NOMO-1 treated with DMSO at 0.1 percent for 48 hours (cell line): ENCODE results near the gene HAGHL.

Experiments
- DNase-seq: peaks from one replicate; lab custom pipeline; 2025; ENCODE audit not compliant: unreplicated experiment; lab: John Stamatoyannopoulos, UW

The HAGHL gene, protein sequence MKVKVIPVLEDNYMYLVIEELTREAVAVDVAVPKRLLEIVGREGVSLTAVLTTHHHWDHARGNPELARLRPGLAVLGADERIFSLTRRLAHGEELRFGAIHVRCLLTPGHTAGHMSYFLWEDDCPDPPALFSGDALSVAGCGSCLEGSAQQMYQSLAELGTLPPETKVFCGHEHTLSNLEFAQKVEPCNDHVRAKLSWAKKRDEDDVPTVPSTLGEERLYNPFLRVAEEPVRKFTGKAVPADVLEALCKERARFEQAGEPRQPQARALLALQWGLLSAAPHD

GRCh38 chr16:726438-727290, at the start of gene HAGHL, which contains the start of gene CCDC78:
HAGHL (plus strand) TSS chr16:727106; CDS start chr16:727510, 404 bp downstream.
CCDC78 (minus strand) TSS chr16:726443; CDS start chr16:726367, 76 bp downstream.
- DNase-seq: peak; percentile 50

GRCh38 chr16:677316-678190, 49.4 kb upstream of the HAGHL start:
- DNase-seq: no peak

- no peak for DNase-seq
Observed at GRCh38 chr16:678209-678857, 48.6 kb upstream of the HAGHL start.

DNA sequence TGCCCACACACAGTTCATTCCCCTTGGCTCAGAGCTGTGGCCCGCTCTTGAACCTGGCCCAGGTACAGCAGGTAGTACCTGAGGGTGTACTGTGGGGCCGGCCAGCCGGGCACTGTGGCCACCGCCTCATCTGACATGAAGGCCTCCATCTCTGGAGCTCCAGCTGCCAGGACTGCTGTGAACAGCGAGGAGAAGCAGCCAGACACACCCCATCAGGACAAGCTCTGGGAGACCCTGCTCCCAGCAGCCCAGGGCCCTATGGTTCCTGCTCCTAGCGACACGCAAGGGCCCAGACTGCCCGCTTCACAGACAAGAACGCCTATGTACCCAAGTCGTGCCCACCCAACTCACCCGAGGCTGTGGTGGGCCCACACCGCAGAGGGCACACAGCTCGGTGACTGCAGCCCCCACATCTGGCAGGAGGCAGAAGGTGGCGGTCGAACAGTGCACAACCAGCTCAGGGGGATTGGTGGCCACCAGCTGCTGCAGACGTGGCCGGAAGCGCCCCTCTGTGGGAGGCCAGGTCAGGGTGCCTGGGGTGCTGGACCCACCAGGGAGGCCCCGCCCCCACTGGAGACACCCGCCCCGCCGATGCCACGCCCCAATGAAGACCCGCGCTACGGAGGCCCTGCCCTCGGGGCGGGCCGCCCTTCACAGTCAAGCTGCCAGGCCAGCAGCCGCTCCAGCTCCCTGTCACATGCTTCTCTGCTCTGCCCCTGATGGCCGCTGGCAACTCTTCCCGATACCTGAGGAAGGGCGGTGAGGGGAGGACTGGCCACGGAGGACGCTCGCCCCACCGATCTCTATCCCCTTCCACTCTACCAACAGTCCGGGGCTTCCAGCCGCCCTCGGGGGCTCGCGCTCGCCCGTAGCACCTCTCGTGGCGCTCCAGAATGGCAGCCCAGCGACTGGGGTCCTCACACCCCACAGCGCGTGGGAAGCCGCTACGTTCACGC, 47.8 kb upstream of the HAGHL start:
- peak; percentile 49 for DNase-seq

GRCh38 chr16:679814-680624, 46.9 kb upstream of the HAGHL start, which contains the start of gene STUB1:
STUB1 (plus strand) TSS chr16:680410; CDS start chr16:680526, 116 bp downstream.
- peak; percentile 66 for DNase-seq

GRCh38 chr16:680625-680945, 46.3 kb upstream of the HAGHL start:
- DNase-seq: no peak

DNA sequence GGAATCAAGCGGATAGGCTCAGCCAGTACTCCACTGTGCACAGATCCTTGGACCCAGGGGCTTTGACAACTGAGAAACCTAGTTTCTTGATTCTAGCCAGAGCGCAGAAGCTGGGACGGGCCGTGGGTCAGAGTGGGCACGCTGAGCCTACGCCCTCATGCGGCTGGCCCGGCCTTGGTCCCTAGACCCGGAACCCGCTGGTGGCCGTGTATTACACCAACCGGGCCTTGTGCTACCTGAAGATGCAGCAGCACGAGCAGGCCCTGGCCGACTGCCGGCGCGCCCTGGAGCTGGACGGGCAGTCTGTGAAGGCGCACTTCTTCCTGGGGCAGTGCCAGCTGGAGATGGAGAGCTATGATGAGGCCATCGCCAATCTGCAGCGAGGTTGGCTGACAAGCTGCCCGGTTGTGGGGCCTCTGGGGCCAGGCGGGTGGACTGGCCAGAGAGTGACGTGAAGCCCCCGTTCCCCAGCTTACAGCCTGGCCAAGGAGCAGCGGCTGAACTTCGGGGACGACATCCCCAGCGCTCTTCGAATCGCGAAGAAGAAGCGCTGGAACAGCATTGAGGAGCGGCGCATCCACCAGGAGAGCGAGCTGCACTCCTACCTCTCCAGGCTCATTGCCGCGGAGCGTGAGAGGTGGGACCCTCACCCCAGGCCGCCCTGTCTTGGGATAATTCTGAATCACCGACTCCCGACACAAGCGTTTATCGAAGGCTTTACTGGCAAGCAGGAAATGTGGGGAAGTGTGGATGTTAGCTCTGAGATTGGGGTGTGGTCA, 45.8 kb upstream of the HAGHL start:
- peak; percentile 34 for DNase-seq

- DNase-seq: no peak
Observed at GRCh38 chr16:681746-682427, 45.0 kb upstream of the HAGHL start.

GRCh38 chr16:682493-683395, 44.2 kb upstream of the HAGHL start:
- no peak for DNase-seq

DNA sequence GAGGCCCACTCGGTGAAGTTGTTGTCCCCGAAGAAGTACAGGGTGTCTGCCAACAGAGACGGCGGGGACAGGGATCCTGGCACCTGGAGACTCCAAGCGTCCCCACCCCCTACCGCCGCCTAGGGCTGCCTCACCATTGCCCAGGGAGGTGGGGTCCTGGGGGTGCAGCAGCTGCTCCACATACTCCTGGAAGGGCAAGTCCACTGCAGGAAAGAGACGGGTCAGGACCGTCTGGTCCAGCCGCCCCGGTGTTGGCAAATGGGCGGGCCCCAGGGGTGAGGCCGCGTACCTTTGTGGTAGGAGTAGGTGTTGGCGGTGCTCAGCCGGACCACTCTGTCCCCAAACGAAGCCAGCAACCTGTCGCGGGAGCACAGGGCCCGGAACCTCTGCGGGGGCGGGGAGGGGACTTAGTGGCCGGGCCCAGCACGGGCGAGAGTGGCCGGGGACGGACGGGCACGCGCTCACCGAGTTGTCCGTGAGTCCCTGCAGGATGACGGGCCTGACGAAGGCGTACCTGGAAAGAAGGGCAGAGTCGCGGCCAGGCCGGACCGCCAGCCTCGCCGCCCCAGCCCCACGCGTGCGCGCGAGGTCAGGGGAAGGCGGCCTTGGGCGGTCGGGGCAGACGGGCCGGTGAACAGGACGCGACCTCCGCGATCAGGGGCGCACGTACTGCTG, 43.4 kb upstream of the HAGHL start:
- DNase-seq: no peak

GRCh38 chr16:684071-684794, 42.7 kb upstream of the HAGHL start, which contains the start of gene JMJD8:
JMJD8 (minus strand) TSS chr16:684334; CDS start chr16:684319, 15 bp downstream.
- DNase-seq: peak; percentile 88

DNA sequence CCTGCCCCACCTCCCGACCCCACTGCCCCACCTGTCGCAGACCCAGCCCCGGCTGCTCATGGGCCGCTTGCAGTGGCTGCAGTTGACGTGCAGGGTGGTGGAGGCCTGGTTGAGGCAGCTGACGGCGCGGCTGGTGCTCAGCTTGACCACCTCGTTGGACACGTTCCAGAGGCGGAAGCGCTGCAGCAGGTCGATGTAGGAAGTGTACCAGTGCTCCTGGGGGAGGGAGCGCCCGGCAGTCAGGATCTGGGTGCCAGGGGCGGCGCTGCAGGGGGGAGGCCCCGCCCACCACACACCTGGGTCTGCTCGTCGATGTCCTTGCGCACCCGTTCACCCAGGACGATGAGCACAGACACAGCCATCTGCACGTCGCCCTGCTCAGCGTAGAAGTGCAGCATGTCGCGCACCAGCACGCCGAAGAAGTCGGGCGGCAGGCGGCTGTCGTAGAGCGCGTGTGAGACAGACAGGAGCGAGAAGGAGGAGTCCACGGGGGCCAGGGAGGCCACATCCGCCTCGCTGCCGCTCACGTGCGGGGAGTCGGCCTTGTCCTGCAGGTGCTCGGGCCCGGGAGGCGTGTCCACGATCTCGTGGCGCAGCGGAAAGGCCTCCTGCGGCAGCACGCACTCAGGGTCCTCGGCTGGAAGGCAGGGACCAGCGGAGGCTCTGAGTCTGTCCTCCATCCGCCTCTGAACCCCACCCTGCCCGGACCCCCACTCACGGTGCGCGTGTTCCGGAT, 41.8 kb upstream of the HAGHL start:
- no peak for DNase-seq

DNA sequence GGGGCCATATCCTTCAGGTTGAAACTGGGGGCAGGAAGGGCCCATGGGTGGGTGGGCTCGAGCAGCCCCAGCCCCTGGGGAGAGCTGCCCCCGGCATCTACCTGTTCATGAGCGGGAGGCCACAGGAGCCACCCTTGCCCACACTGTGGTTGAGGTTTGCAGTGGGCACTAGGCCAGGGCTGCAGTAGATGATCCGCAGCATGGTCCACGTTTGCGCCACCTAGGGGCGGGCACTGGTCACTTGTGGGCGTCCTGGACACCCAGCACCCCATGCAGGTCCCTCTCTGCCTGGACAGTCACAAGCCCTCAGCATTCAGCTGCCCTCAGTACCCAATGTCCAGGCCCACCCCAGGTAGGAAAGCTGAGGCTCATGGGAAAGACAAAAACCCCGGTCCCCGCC, 40.9 kb upstream of the HAGHL start:
- no peak for DNase-seq

DNA sequence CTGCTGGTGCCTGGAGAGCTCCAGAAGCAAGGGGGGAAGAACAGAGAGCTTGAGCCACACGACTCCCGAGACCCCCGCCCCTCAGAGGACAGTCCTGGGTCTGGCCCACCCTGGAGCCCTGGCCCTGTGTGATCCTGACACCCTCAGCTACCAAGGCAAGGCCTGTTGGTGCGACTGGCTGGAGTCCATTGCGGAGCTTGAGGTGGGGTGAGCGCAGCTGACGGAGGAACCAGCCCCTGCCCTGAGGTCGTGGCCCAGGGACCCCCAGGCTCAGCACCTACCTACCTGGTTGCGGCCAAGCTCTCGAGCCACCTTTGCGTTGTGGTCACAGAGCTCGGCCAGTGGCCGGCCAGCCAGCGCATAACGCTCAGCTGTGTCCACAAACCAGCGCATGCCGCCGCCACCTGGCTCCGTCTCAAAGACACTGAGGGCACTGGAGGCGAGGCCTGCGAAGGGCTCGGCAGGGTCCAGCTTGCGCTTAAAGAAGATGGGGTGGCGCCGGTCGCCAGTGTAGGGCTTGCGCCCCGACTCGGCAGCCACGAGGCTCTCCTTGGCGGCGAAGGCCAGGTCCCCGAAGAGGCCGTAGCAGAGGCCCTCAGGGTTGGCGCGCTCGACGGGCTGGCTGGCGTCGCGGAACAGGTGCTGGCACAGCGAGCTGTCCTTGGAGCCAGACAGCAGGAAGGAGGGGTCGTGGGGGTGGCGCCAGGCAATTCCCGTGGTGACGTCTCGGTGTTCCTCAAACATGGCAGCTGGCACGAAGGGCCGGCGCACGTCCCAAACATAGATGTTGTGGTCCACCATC, 40.2 kb upstream of the HAGHL start:
- DNase-seq: no peak
